HG02763 (cell line): Measurements from ENCODE around the gene MED12.

Source experiments
- ATAC-seq: cut with Tn5 transposase; IDR thresholded peaks from one replicate; pipeline ENCODE4 v1.9.1; 2021; ENCODE audit warnings: mild to moderate bottlenecking, moderate library complexity; ENCODE audit not compliant: unreplicated experiment

Gene MED12

DNA sequence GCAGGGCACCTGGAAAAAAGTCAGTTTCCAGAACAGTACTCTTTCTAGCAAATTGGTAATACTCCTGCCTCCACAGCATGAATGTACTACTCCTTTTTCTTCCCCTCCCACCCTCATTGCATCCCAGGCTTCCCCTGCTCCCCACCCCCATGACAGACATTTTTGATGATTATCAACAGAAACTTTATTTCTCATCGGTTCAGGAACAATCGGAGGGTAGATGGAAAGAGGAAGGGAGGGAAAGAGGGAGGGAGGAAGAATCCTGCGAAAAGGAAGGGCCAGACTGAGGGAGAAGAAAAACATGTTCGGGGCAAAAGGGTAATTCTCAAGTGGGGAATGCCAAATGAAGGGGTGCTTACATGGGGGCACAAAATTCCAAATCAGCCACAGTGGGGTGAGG lies 11.2 kb upstream of the MED12 start:
- no peak for ATAC-seq

DNA sequence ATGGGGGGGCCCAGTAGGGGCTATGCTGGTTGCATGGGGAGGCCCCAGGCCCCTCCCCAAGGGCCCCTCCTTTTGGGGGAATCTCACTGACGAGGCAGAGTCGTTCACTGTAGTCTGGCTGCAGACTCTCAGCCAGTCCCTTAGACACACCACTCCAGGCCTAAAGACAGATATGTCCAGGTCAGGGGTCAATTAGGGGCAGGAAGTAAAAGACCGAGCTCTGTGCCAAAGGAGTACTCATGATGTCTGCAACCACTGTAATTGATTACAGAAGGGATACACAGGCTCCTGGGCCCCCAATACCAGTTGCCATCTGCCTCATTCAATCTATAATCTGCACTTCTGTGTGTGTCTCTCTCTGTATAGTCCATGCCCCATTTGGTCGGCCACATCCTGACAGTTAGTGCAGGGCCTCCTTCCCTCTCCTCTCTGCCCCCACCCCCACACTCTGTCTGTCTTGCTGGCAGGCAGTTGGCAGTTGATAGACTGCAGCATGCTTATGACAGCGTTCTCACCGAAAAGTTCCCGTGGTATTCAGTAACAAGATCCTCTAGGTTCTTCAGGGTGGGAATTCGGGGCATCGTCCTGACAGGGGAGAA lies 10.5 kb upstream of the MED12 start:
- ATAC-seq = no peak

DNA sequence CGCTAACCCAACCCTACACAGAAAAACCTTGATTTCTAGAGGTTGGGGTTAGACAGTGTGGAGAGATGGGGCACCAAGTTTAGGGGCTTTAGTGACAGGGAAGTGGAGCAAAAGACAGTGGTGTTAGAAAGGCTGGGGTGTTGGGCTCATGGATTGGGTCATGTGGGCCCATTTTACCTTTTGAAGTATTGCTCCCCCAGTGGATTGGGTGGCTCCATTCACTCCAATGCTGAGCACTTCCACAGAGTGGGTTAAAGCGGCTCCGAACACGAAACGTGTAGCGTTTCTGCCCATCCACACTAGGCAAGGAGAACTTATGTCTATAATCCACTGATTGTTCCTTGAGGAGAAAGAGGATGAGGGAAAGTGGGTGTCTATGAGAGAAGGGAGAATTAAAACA lies 9.3 kb upstream of the MED12 start:
- no peak for ATAC-seq

DNA sequence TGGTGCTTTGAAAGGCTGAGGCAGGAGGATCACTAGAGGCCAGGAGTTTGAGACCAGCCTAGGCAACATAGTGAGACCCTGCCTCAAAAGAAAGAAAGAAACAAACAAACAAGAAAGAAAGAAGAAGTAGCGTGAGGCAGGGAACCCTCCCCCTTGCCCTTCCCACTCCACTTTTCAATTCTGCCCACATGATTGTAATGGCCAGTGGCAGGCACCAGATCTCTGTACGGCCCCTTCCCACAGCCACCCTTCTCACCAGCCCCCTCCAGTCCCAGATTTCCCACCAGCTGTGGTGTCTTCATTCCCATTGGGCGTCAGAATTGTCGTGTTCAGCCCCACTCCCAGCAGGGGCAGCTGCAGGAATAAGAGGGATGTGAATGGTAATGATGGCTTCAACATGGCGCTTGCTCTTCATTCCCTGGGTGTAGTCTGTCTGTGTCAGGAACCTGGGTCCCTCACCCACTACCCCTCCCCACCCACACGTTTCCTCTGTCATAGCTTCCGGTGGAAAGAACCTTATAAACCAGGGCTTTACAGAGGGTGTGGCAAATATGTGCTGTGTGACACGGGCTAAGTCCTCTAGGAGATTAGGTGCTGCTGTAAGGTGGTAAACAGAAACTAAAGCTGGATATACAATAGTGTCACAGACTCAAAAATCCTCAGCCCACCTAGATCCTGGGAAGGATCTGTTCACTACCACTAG lies 7.1 kb upstream of the MED12 start, which contains the start of gene IL2RG:
IL2RG (minus strand) TSS at position 437 of the 703 bp plus-strand sequence; CDS start at position 399, 38 bp downstream.
- peak; percentile 87 for ATAC-seq

DNA sequence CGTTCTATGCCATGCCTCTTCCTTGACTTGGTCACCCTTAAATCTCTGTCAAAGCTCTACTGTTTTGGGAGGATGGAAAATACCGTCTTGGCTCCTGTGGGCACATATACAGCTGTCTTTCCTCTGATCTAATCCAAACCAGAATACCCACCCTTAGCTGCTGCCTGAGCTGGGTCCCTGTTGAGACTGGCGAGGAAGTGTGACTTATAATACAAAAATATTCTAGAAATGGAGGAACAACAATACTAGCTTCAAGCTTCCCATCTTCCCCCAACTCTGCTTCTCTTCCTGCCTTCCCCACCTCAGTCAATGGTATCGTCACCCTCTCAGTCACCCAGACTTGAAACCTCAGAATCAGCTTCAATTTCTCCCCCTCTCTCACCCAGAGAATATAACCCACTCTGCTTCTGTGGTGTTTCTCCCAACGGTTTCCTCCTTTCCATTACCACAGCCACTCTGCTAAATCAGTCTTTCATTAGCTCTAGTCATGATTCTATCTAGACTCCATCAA lies 6.4 kb upstream of the MED12 start:
- peak; percentile 12 for ATAC-seq

DNA sequence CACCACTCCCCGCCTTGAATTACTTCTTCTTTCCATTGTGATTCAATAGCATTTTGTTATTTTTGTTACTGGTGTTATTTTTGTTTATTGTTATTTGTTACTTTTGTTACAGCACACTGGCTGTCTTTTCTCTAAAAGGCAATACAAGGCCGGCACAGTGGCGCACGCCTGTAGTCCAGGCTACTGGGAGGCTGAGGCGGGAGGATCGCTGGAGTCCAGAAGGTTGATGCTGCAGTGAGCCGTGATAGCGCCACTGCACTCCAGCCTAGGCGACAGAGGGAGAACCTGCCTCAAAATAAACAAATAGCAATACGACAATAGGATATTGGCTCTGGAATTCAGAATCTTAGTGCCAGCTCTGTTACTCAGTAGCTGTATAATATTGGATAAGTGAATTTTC lies 1.0 kb upstream of the MED12 start:
- no peak for ATAC-seq

- no peak for ATAC-seq
These were observed 664 bp downstream of the MED12 start for GRCh38 chrX:71118985-71119535.

GRCh38 chrX:71128166-71128833 lies 9.9 kb downstream of the MED12 start:
- ATAC-seq = no peak

- peak; percentile 60 for ATAC-seq
These were observed 10.7 kb downstream of the MED12 start for GRCh38 chrX:71128915-71129765.

DNA sequence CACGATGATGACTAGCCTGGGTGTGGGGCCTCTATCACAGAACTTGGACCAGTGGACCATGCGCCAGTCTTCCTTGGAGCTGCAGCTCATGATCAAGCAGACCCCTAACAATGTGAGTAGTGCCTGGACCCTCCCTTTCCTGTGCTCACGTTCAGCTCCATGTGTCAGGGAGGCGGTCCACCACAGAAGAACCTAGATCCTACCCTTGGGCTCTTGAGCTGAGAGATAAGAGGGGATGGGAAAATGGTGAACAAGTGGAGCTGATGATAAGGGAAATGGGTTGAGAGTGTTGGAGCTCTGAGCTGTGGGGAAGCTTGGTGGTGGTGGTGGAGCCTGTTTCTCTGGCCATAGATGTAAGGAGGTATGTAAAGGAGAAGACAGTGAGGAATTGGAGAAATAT lies 13.1 kb downstream of the MED12 start:
- ATAC-seq = no peak

DNA sequence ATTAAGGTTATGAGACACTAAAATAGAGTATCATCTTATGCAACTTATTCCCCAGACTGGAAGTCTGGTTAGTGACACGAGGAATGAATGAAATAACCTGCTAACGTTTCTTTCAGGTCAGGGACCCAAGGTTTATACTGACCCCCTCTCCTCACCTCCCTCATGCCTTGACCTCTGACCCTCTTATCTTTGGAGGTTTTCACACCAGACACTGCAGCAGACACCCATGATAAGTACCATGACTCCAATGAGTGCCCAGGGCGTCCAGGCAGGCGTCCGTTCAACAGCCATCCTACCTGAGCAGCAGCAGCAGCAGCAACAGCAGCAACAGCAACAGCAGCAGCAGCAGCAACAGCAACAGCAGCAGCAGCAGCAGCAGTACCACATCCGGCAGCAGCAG lies 22.0 kb downstream of the MED12 start:
- ATAC-seq = no peak

- ATAC-seq = no peak
These were observed 25.1 kb downstream of the MED12 start for GRCh38 chrX:71143508-71143907.

DNA sequence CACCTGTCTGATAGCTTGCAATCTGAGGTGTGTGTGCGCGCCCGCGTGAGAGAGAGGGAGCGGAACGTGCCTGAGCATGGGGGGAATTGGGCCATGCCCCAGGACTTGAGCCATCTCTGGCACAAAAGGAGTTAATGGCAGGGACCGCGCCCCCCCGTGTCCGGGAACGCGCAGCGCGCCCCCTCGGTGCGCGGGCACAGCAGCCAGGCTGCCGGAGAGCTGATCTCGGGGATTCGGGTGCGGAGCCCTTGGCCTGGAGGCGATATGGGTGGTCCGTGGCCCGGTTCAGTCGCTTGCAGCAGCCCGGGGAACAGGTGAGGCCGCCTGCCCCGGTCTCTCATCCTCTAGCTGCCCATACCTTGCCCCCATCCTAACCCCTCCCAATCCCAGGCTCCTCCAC lies 26.3 kb downstream of the MED12 start, which contains the start of gene NLGN3:
NLGN3 (plus strand) TSS at position 191 of the 400 bp plus-strand sequence. CDS start 2,909 bp downstream, outside the sequence.
- ATAC-seq = no peak

DNA sequence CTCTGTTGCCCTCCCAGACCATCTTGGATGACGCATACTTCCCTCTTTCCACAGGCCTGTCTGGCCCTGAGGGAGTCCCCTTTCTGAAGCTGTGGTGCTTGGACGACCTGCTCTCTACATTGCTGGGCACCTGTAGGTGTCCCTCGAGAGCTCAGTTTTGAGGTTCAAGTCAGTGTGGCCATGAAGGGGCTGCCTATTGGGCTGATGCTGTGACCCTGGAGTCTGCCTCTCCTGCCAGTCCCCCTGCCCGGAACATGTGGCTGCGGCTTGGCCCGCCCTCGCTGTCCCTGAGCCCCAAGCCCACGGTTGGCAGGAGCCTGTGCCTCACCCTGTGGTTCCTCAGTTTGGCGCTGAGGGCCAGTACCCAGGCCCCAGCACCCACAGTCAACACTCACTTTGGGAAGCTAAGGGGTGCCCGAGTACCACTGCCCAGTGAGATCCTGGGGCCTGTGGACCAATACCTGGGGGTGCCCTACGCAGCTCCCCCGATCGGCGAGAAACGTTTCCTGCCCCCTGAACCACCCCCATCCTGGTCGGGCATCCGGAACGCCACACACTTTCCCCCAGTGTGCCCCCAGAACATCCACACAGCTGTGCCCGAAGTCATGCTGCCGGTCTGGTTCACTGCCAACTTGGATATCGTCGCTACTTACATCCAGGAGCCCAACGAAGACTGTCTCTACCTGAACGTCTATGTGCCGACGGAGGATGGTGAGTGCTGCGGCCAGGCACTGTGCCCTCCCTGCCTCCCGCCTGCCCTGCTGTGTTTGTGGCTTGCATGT lies 29.3 kb downstream of the MED12 start:
- no peak for ATAC-seq

DNA sequence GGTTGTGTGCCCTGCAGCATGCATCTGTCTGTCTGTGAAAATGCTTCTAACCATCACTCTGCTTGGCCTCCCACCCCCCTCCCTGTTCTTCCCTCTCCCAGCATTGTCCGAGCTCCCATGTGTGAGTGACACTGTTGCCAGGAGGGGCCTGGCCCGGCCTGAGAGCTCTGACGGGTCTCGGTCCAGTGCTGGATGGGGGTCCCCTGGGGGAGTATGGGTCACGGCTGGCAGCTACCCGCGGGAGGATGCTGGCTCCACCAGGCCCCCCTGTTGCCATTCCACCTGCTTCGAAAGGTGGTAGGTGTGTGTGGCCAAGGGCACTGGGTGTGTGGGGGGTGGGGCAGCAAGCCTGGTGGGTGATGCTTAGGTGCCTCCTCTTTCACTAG lies 29.9 kb downstream of the MED12 start:
- no peak for ATAC-seq

GRCh38 chrX:71151366-71151765 lies 33.0 kb downstream of the MED12 start:
- no peak for ATAC-seq

DNA sequence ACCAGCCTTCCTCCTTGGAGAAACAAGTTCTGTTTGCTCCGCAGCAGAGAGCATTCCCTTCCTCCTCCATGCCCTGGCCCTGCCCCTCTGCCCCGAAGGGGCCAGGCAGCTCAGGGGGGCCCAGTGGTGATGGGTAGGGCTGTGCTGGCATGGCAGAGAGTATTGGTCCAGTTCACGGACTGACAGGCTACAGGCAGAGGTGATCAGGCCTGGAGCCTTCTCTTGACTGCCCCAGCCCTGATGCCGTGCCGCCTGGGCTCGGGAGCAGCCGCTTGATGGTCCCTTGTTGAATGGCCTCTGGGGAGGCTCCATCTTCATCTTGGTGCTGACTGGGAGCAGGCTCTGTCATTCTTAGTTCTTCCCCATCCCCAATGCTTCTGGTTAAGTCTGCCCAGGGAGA lies 35.8 kb downstream of the MED12 start:
- ATAC-seq = no peak

DNA sequence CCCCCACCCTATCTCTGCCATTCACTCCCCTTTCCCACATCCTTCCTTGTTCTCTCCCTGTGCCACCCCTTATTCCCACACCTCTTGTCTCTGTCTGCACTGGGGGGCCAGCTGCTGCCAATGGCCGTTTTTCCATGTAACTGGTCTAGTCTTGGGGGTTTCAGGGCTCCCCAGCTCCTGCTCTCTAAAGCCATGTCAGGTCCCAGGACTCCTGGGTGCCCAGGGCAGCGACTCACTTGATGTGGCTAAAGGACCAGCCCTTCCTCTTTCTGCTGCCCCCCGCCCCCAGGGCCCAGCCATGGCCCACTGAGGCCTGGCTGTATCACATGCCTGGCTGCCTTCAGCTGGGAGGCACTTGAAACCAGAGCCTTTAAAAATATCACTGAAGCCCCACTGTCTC lies 36.2 kb downstream of the MED12 start:
- no peak for ATAC-seq

DNA sequence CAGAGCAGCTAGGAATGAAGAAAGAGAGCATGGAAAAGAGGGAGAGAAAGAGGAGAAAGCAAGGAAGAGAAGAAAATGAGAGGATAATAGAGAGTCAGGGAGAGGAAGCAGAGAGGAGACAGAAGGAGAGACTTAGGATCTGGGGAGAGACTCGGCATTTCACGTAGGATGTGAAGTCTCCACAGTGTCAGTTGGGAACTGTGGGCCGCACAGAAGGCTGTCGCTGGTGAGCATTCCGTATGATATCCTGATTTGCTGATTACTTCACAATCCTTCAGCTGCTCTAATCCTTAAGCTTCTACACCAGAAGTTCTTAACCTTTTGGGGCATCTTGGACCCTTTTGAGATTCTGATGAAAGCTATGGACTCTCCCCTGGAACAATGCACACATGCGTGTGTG lies 40.2 kb downstream of the MED12 start:
- ATAC-seq = no peak

GRCh38 chrX:71159335-71159734 lies 40.9 kb downstream of the MED12 start:
- no peak for ATAC-seq
